H9 (cell line): ENCODE data around the gene WIPF2. TPM values are rescaled to one million over a fixed set of nuclear protein-coding genes. Genes with fewer than 3 reads are reported as not detected.
A peak's percentile ranks its signal among the peaks of the same experiment; 100 is the strongest.

Experiments
- DNase-seq: peaks from one replicate; pipeline ENCODE4 v3.0.0-alpha.2; 2017
- H2AFZ ChIP-seq: one replicate; pipeline ENCODE4 v1.6.1; 2013; ENCODE audit warnings: mild to moderate bottlenecking, low read length, control low read depth, moderate library complexity
- H2AK5ac ChIP-seq: 2 replicates; pipeline ENCODE4 v1.6.1; 2013; ENCODE audit warnings: low read length, control low read depth, mixed read lengths; ENCODE audit not compliant: insufficient read length
- H2BK120ac ChIP-seq: one replicate; pipeline ENCODE4 v1.6.1; 2013; ENCODE audit warnings: low read depth, mild to moderate bottlenecking, low read length, control low read depth, inconsistent platforms; ENCODE audit not compliant: poor library complexity, severe bottlenecking
- H2BK12ac ChIP-seq: 2 replicates; pipeline ENCODE4 v1.6.1; 2013; ENCODE audit warnings: low read length, control low read depth, mixed read lengths, low read depth; ENCODE audit not compliant: insufficient read length
- H2BK15ac ChIP-seq: 2 replicates; pipeline ENCODE4 v1.6.1; 2013; ENCODE audit warnings: low read depth, low read length, control low read depth
- H2BK20ac ChIP-seq: one replicate; pipeline ENCODE4 v1.6.1; 2013; ENCODE audit warnings: low read depth, mild to moderate bottlenecking, low read length, control low read depth, inconsistent platforms; ENCODE audit not compliant: poor library complexity, severe bottlenecking
- H2BK5ac ChIP-seq: 2 replicates; pipeline ENCODE4 v1.6.1; 2013; ENCODE audit warnings: low read length, control low read depth, mixed read lengths; ENCODE audit not compliant: insufficient read length
- H3K14ac ChIP-seq: 2 replicates; pipeline ENCODE4 v1.6.1; 2013; ENCODE audit warnings: low read length, control low read depth; ENCODE audit not compliant: insufficient read depth
- H3K18ac ChIP-seq: 2 replicates; pipeline ENCODE4 v1.6.1; 2013; ENCODE audit warnings: low read depth, mild to moderate bottlenecking, mixed read lengths, low read length, control low read depth; ENCODE audit not compliant: insufficient read length
- H3K23ac ChIP-seq: 2 replicates; pipeline ENCODE4 v1.6.1; 2013; ENCODE audit warnings: low read length, control low read depth, mixed read lengths, low read depth; ENCODE audit not compliant: insufficient read length
- H3K23me2 ChIP-seq: 2 replicates; pipeline ENCODE4 v1.6.1; 2013; ENCODE audit warnings: low read depth, mild to moderate bottlenecking, mixed read lengths, low read length, control low read depth; ENCODE audit not compliant: insufficient read length, poor library complexity, severe bottlenecking
- H3K27ac ChIP-seq: 2 replicates; pipeline ENCODE4 v1.5.1; 2013; ENCODE audit warnings: low read length, control low read depth, mixed read lengths, low read depth; ENCODE audit not compliant: insufficient read length
- H3K27me3 ChIP-seq: 2 replicates; pipeline ENCODE4 v1.6.1; 2013; ENCODE audit warnings: low read length, control low read depth, inconsistent platforms; ENCODE audit not compliant: insufficient read depth
- H3K4ac ChIP-seq: 2 replicates; pipeline ENCODE4 v1.6.1; 2013; ENCODE audit warnings: low read depth, mild to moderate bottlenecking, control low read depth, inconsistent platforms, low read length, moderate library complexity
- H3K4me1 ChIP-seq: 2 replicates; pipeline ENCODE4 v1.6.1; 2013; ENCODE audit warnings: low read length, control low read depth, inconsistent platforms; ENCODE audit not compliant: insufficient read depth
- H3K4me2 ChIP-seq: 2 replicates; pipeline ENCODE4 v1.6.1; 2013; ENCODE audit warnings: low read length, control low read depth, mixed read lengths; ENCODE audit not compliant: insufficient read length, insufficient read depth
- H3K56ac ChIP-seq: 2 replicates; pipeline ENCODE4 v1.6.1; 2013; ENCODE audit warnings: low read depth, mild to moderate bottlenecking, mixed read lengths, low read length, control low read depth; ENCODE audit not compliant: insufficient read length
- H3K79me1 ChIP-seq: 2 replicates; pipeline ENCODE4 v1.6.1; 2013; ENCODE audit warnings: low read depth, mild to moderate bottlenecking, moderate library complexity, low read length, control low read depth, inconsistent platforms; ENCODE audit not compliant: insufficient read depth, poor library complexity, severe bottlenecking
- H3K79me2 ChIP-seq: 2 replicates; pipeline ENCODE4 v1.6.1; 2013; ENCODE audit warnings: low read length, control low read depth, inconsistent platforms; ENCODE audit not compliant: insufficient read depth
- H3K9ac ChIP-seq: 2 replicates; pipeline ENCODE4 v1.6.1; 2013; ENCODE audit warnings: low read length, control low read depth, mixed read lengths; ENCODE audit not compliant: insufficient read length; ENCODE audit errors: extremely low read depth
- H3K9me3 ChIP-seq: one replicate; pipeline ENCODE4 v1.6.1; 2013; ENCODE audit warnings: low read depth, low read length, inconsistent platforms; ENCODE audit not compliant: control insufficient read depth
- H3T11ph ChIP-seq: one replicate; pipeline ENCODE4 v1.6.1; 2013; ENCODE audit warnings: mild to moderate bottlenecking, low read length, control low read depth, inconsistent platforms
- H4K20me1 ChIP-seq: one replicate; pipeline ENCODE4 v1.6.1; 2013; ENCODE audit not compliant: control insufficient read depth, insufficient read length, insufficient read depth
- H4K5ac ChIP-seq: 2 replicates; pipeline ENCODE4 v1.6.1; 2013; ENCODE audit warnings: low read depth, mild to moderate bottlenecking, mixed read lengths, low read length, control low read depth; ENCODE audit not compliant: insufficient read length
- H4K8ac ChIP-seq: replicated peaks from 2 replicates; pipeline ENCODE4 v1.6.1; 2013; ENCODE audit warnings: low read length, control low read depth, mixed read lengths, low read depth; ENCODE audit not compliant: insufficient read length
- H4K91ac ChIP-seq: 2 replicates; pipeline ENCODE4 v1.6.1; 2013; ENCODE audit warnings: low read depth, mild to moderate bottlenecking, moderate library complexity, mixed read lengths, low read length, control low read depth; ENCODE audit not compliant: insufficient read length
- H3K27ac Mint-ChIP-seq, 3 experiments: 2 replicates in 2 of 3; 3 replicates in 1 of 3; pipeline ENCODE4 v1.8.0; 2020 to 2021; ENCODE audit warnings: mixed read lengths in 3 of 3, mild to moderate bottlenecking in 1 of 3, moderate library complexity in 1 of 3
- H3K27me3 Mint-ChIP-seq: 2 replicates; pipeline ENCODE4 v1.8.0; 2021; ENCODE audit warnings: low read depth, mild to moderate bottlenecking, moderate library complexity, mixed read lengths
- H3K36me3 Mint-ChIP-seq, 3 experiments: 2 replicates in 2 of 3; 3 replicates in 1 of 3; pipeline ENCODE4 v1.8.0; 2020 to 2021; ENCODE audit warnings: low read depth in 3 of 3, mixed read lengths in 3 of 3; ENCODE audit not compliant: insufficient read depth in 1 of 3
- H3K4me1 Mint-ChIP-seq, 2 experiments: 2 replicates each; pipeline ENCODE4 v1.8.0; 2020; ENCODE audit warnings: mixed read lengths in 2 of 2
- H3K4me3 Mint-ChIP-seq, 2 experiments: 2 replicates in 1 of 2; 3 replicates in 1 of 2; pipeline ENCODE4 v1.8.0; 2020 to 2021; ENCODE audit warnings: mild to moderate bottlenecking in 2 of 2, mixed read lengths in 2 of 2, moderate library complexity in 1 of 2
- H3K9me3 Mint-ChIP-seq, 2 experiments: 2 replicates in 1 of 2; 3 replicates in 1 of 2; pipeline ENCODE4 v1.8.0; 2020; ENCODE audit warnings: mild to moderate bottlenecking in 2 of 2, mixed read lengths in 2 of 2, moderate library complexity in 1 of 2
- WGBS: extraction: QIAGEN DNeasy Blood & Tissue Kit; methylation state at CpG from one replicate; pipeline ENCODE4 v1.1.7; 2013; ENCODE audit warnings: missing lambda C conversion rate, low lambda C conversion rate, mixed read lengths; ENCODE audit not compliant: insufficient read length; ENCODE audit errors: extremely low coverage; 5-methylcytosine and 5-hydroxymethylcytosine counted together
- total RNA-seq: library from RNA; stranded (reverse); gene quantifications from 2 replicates; pipeline ENCODE4 v1.2.1, GENCODE V29; 2021
- TF ChIP-seq, protein P1 (sequence below): fragments of 200-600 bp; sonication (generic); conservative IDR thresholded peaks from 3 replicates; pipeline ENCODE4 v1.8.0; 2021; ENCODE audit warnings: antibody characterized with exemption, mild to moderate bottlenecking

The WIPF2 gene
- total RNA-seq, 1 experiment from 2014 or later: 24.2 TPM

DNA sequence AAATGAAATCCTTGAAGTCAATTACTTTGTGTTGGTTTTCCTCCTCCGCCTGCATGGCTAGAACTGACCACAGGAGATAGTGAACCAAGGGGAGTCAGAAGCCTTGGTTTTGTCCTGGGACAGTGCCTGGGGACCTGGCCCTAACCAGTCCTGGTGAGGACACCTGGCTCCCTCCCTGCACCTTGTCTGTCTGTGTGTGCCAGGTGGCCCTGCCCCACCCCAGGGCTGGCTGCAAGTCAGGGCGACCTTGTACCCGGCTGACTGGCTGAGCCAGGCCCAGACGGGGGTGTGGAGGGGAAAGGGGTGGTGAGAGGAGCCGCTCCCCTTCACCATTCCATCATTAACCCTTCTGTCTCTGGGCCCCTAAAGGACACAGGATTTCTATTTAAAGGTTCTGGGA lies 38.4 kb upstream of the WIPF2 start:
- no peaks in the 10 kb centered on the region for H3K23me2 ChIP-seq
- Mint-ChIP-seq H3K9me3 (no peaks in the 10 kb centered on the region), H3K27ac (peak overlapping the region in 1 of 3 experiments; percentile 75; a peak in 2 of 7 replicates), H3K36me3 (peaks cover 7 to 18% (median 8%) of the 10 kb centered on the region in 3 experiments), H3K27me3 (no peaks in the 10 kb centered on the region; the same call in 1 of the 2 replicates), H3K4me1 (peaks cover 25 to 31% of the 10 kb centered on the region in 2 experiments), H3K4me3 (no peak overlapping the region)
- H3K79me2 ChIP-seq: no peaks in the 10 kb centered on the region
- H3K9ac ChIP-seq: no peak overlapping the region
- no peak overlapping the region for H2BK120ac ChIP-seq
- no peak overlapping the region for H4K91ac ChIP-seq
- no peak overlapping the region for H3K4ac ChIP-seq
- H2AK5ac ChIP-seq: no peak overlapping the region
- no peaks in the 10 kb centered on the region for H3K9me3 ChIP-seq
- H3K79me1 ChIP-seq: no peaks in the 10 kb centered on the region
- H2BK12ac ChIP-seq: no peak overlapping the region
- no peak overlapping the region for H2BK20ac ChIP-seq
- no CpG with 5 or more reads among the region's 5 CpGs for WGBS
- peaks cover 5% of the 10 kb centered on the region; the same call in 1 of the 2 replicates for H3K4me1 ChIP-seq
- no peak overlapping the region for H3K27ac ChIP-seq
- H3K23ac ChIP-seq: no peak overlapping the region
- no peak overlapping the region for H4K5ac ChIP-seq
- H3K18ac ChIP-seq: no peak overlapping the region
- no peak overlapping the region for H2BK15ac ChIP-seq
- H4K20me1 ChIP-seq: peaks cover 2% of the 10 kb centered on the region
- H2BK5ac ChIP-seq: no peak overlapping the region
- no peak overlapping the region for H3T11ph ChIP-seq
- H3K4me2 ChIP-seq: no peak overlapping the region
- no peak overlapping the region for H4K8ac ChIP-seq
- no peak overlapping the region for H2AFZ ChIP-seq
- TF ChIP-seq, protein P1, sequence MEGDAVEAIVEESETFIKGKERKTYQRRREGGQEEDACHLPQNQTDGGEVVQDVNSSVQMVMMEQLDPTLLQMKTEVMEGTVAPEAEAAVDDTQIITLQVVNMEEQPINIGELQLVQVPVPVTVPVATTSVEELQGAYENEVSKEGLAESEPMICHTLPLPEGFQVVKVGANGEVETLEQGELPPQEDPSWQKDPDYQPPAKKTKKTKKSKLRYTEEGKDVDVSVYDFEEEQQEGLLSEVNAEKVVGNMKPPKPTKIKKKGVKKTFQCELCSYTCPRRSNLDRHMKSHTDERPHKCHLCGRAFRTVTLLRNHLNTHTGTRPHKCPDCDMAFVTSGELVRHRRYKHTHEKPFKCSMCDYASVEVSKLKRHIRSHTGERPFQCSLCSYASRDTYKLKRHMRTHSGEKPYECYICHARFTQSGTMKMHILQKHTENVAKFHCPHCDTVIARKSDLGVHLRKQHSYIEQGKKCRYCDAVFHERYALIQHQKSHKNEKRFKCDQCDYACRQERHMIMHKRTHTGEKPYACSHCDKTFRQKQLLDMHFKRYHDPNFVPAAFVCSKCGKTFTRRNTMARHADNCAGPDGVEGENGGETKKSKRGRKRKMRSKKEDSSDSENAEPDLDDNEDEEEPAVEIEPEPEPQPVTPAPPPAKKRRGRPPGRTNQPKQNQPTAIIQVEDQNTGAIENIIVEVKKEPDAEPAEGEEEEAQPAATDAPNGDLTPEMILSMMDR: no peak
- no peak overlapping the region for H3K14ac ChIP-seq
- H3K56ac ChIP-seq: no peak overlapping the region
- no peak for DNase-seq
- no peaks in the 10 kb centered on the region; the same call in 1 of the 2 replicates for H3K27me3 ChIP-seq
